Stomach (tissue), 4 donors: Measurements from ENCODE around the gene GALNT18.

Experiments used
- CTCF ChIP-seq, 7 experiments: fragments of 450-650 bp in 4 of 7; fragments of 200-600 bp in 3 of 7; sonication (generic) in 3 of 7; IDR thresholded peaks; one replicate each; pipeline ENCODE4 v1.5.1; 2016 to 2019; ENCODE audit warnings: antibody characterized with exemption in 7 of 7, control low read depth in 2 of 7, mild to moderate bottlenecking in 1 of 7
- POLR2A ChIP-seq, 4 donors: fragments of 450-650 bp; IDR thresholded peaks; one replicate each; pipeline ENCODE4 v1.6.1; 2016; ENCODE audit warnings: antibody characterized with exemption in 4 of 4, control low read depth in 2 of 4, mild to moderate bottlenecking in 1 of 4, moderate library complexity in 1 of 4
- POLR2AphosphoS5 ChIP-seq, 3 donors: sonication (generic); formaldehyde crosslinking; IDR thresholded peaks; one replicate each; pipeline ENCODE4 v1.6.1; 2016; ENCODE audit warnings: antibody characterized with exemption in 3 of 3

DNA sequence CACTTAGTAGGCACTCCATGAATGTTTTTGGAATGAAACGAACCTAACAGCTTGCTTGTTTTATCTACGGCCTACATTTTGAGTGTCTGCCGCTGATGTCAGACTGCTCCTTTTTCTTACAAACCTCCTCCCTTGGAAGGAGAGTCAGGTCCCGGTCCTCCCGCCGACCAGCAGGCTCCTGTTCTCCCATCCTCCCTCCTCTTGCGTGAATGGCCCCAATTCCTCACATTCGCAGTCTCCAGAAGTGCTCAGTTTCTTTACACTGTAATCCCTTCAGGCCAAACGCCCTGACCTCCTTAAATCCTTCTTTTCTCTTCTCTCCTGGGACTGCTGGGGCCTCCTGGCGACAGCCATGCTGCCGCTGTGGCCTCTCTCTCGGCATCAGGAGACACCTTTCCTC lies 186.2 kb downstream of the GALNT18 start:
- TF ChIP-seq POLR2AphosphoS5 (IDR thresholded peaks at IDR 0.05) (no peak), CTCF (IDR thresholded peaks at IDR 0.05) (no peak), POLR2A (IDR thresholded peaks at IDR 0.05) (no peak)
